ENCODE data around the gene PRKCQ.
"Not testable (repeated sequence)": the region's sequence is repeated elsewhere in the genome, so short reads cannot be mapped to it uniquely, and the experiment has no call there.

Gene PRKCQ

GRCh38 chr10:6386346-6386745 is 193.7 kb downstream of the PRKCQ start:
- Histone ChIP-seq H3K4me3 (ENCODE audit: low read depth, low read length) (no peak overlapping the region), H3K27ac (no peak overlapping the region), H3K9me3 (ENCODE audit: severe bottlenecking) (no peaks in the 10 kb centered on the region), H3K36me3 (no peaks in the 10 kb centered on the region), H3K27me3 (ENCODE audit: insufficient read depth, low read depth, severe bottlenecking) (peaks cover 4% of the 10 kb centered on the region)
- TF ChIP-seq CTCF (IDR thresholded peaks at IDR 0.05; ENCODE audit: low read depth, low read length), result no peak
- no peak for DNase-seq

DNA sequence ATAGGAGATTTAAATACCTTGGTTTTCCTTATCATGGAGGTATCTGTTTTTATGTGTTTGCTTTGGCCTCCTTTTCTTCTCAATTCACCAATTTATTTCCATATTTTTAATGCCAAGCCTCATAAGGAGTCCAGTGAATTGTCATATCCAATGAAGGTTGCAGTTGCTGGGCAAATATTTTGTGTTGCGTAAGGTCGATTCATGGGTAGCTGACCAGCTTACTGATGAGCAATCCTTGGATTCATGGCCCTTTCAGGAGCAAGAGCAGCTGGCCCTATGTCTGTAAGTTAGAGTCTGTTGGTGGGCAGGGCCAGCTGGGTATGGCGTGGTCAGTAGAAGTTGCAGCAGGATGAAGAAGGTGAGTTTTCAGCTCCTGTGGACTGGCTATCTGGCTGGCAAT is 194.4 kb downstream of the PRKCQ start:
- no peak overlapping the region for H3K4me3 ChIP-seq (ENCODE audit: low read depth, low read length)
- no peak for DNase-seq
- no peak for TF ChIP-seq CTCF (IDR thresholded peaks at IDR 0.05; ENCODE audit: low read depth, low read length)
- H3K9me3 ChIP-seq (ENCODE audit: severe bottlenecking), result no peaks in the 10 kb centered on the region
- H3K27ac ChIP-seq, result no peak overlapping the region
- no peaks in the 10 kb centered on the region for H3K36me3 ChIP-seq
- peaks cover 4% of the 10 kb centered on the region for H3K27me3 ChIP-seq (ENCODE audit: insufficient read depth, low read depth, severe bottlenecking)

- Histone ChIP-seq H3K27ac (no peak overlapping the region), H3K36me3 (no peaks in the 10 kb centered on the region), H3K4me3 (ENCODE audit: low read depth, low read length) (no peak overlapping the region), H3K27me3 (ENCODE audit: insufficient read depth, low read depth, severe bottlenecking) (peaks cover 4% of the 10 kb centered on the region), H3K9me3 (ENCODE audit: severe bottlenecking) (no peaks in the 10 kb centered on the region)
- no peak for TF ChIP-seq CTCF (IDR thresholded peaks at IDR 0.05; ENCODE audit: low read depth, low read length)
- DNase-seq, result no peak
Measured at GRCh38 chr10:6384847-6385246, 195.2 kb downstream of the PRKCQ start.

DNA sequence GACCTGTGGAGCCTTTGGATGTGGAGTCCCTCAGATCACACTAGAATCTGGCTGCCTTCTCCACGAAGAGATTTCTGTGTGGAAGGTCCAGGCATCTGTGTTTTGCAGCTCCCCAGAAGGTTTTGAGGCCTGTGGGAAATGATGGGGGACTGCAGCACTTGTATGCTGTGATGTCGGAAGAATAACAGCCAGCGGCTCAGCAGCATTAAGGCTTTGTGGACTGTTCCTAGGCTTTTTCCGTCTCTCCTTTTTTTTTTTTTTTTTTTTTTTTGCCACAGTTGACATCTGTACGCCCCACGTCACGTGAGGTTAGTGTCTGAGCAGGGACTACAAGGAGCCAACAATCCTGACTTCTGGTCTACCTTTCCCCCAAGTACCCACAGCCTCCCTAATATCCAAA is 196.0 kb downstream of the PRKCQ start:
- no peak for TF ChIP-seq CTCF (IDR thresholded peaks at IDR 0.05; ENCODE audit: low read depth, low read length)
- no peak for DNase-seq
- Histone ChIP-seq H3K9me3 (ENCODE audit: severe bottlenecking) (no peaks in the 10 kb centered on the region), H3K27me3 (ENCODE audit: insufficient read depth, low read depth, severe bottlenecking) (peaks cover 4% of the 10 kb centered on the region), H3K27ac (no peak overlapping the region), H3K4me3 (ENCODE audit: low read depth, low read length) (no peak overlapping the region), H3K36me3 (no peaks in the 10 kb centered on the region)

DNA sequence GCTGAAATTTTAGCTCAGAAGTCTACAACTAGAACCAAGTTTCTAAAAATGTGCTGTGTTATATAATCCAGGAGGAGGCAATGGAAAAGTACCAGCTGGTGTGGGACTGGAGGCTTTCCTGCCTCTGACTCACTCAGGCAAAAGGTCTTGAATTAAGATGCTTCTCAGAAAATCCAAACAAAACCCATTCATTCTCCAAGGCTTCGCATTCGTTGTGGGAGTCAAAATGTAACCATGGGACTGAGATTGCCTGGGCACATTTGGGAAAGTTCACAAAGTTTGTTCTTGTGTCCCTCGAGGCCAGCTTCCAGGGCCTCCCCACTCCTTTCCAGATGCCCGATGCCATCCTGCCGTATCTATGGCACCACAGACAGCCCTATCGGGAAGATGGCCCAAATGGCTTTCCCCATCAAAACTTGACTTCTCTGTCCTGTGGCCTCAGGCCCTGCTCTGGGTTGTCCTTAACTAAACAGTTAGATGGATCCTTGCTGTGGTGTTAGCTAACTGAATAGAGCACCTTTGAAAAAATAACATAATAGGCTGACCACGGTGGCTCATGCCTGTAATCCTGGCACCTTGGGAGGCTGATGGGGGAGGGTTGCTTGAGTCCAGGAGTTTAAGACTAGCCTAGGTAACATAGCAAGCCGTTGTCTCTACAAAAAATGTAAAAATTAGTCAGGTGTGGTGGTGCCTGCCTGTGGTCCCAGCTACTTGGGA is 196.8 kb downstream of the PRKCQ start:
- peaks cover 4% of the 10 kb centered on the region for H3K27me3 ChIP-seq (ENCODE audit: insufficient read depth, low read depth, severe bottlenecking)
- no peak overlapping the region for H3K4me3 ChIP-seq (ENCODE audit: low read depth, low read length)
- no peak overlapping the region for H3K27ac ChIP-seq
- TF ChIP-seq CTCF (IDR thresholded peaks at IDR 0.05; ENCODE audit: low read depth, low read length), result no peak
- no peaks in the 10 kb centered on the region for H3K9me3 ChIP-seq (ENCODE audit: severe bottlenecking)
- no peaks in the 10 kb centered on the region for H3K36me3 ChIP-seq
- no peak for DNase-seq

DNA sequence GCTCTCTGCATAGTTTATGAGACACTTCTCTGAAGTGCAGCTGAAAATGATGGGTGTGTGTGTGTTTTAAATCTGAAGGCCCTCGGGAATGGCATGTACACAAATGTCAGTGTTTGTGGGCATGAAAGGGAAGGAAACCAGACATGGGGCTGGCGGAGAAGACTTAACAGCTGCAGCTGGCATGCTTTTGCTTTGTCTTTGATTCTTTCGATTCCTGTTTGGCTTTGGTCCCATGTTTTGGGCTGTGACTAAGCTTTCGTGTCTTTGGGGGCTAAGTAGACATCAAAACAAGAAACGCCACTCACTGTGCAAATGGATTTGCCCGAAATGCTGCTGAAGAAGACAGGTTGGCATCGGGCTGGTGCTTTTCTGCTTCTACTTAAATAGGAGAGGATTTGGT is 198.0 kb downstream of the PRKCQ start:
- peaks cover 4% of the 10 kb centered on the region for H3K27me3 ChIP-seq (ENCODE audit: insufficient read depth, low read depth, severe bottlenecking)
- H3K4me3 ChIP-seq (ENCODE audit: low read depth, low read length), result no peak overlapping the region
- H3K36me3 ChIP-seq, result no peaks in the 10 kb centered on the region
- H3K27ac ChIP-seq, result no peak overlapping the region
- H3K9me3 ChIP-seq (ENCODE audit: severe bottlenecking), result no peaks in the 10 kb centered on the region
- DNase-seq, result no peak
- TF ChIP-seq CTCF (IDR thresholded peaks at IDR 0.05; ENCODE audit: low read depth, low read length), result no peak

DNA sequence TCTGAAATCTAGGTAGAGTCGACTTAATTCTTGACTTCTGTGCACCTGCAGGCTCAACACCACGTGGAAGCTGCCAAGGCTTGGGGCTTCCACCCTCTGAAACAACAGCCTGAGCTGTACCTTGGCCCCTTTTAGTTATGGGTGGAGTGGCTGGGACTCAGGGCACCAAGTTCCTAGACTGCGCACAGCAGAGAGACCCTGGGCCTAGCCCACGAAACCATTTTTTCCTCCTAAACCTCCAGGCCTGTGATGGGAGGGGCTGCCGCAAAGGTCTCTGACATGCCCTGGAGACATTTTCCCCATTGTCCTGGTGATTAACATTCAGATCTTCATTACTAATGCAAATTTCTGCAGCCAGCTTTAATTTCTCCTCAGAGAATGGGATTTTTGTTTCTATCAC is 199.6 kb downstream of the PRKCQ start:
- H3K36me3 ChIP-seq; H3K27ac ChIP-seq; H3K27me3 ChIP-seq (ENCODE audit: insufficient read depth, low read depth, severe bottlenecking); H3K9me3 ChIP-seq (ENCODE audit: severe bottlenecking); DNase-seq; H3K4me3 ChIP-seq (ENCODE audit: low read depth, low read length): not testable (repeated sequence)

Data from WERI-Rb-1 (cell line).